ENCODE results near the gene CRYGA.
A peak's percentile ranks its signal among the peaks of the same experiment; 100 is the strongest.
"Not testable (repeated sequence)": the region's sequence is repeated elsewhere in the genome, so short reads cannot be mapped to it uniquely, and the experiment has no call there.

Gene CRYGA

GRCh38 chr2:208175069-208175839 lies 11.9 kb upstream of the CRYGA start:
- peak; percentile 83 for DNase-seq
- in situ Hi-C loops (cut with HindIII; ENCODE audit: low pct_ligation_motif_present, low pct_unique_long_range_greater_than_20kb, low sequenced_read_pairs), result no loop called here

GRCh38 chr2:208174144-208174543 lies 10.8 kb upstream of the CRYGA start:
- in situ Hi-C loops (cut with HindIII; ENCODE audit: low pct_ligation_motif_present, low pct_unique_long_range_greater_than_20kb, low sequenced_read_pairs), result no loop called here
- DNase-seq, result no peak

- no peak for DNase-seq
- in situ Hi-C loops (cut with HindIII; ENCODE audit: low pct_ligation_motif_present, low pct_unique_long_range_greater_than_20kb, low sequenced_read_pairs), result no loop called here
Measured at GRCh38 chr2:208172125-208172524, 8.7 kb upstream of the CRYGA start.

GRCh38 chr2:208164951-208165755 lies 1.8 kb upstream of the CRYGA start:
- no peak for DNase-seq
- in situ Hi-C loops (cut with HindIII; ENCODE audit: low pct_ligation_motif_present, low pct_unique_long_range_greater_than_20kb, low sequenced_read_pairs), result no loop called here

- DNase-seq, result no peak
- in situ Hi-C loops (cut with HindIII; ENCODE audit: low pct_ligation_motif_present, low pct_unique_long_range_greater_than_20kb, low sequenced_read_pairs), result no loop called here
Measured at GRCh38 chr2:208156439-208156838, 7.0 kb downstream of the CRYGA start.

GRCh38 chr2:208153156-208153555 lies 10.2 kb downstream of the CRYGA start:
- in situ Hi-C loops (cut with HindIII; ENCODE audit: low pct_ligation_motif_present, low pct_unique_long_range_greater_than_20kb, low sequenced_read_pairs), result no loop called here

GRCh38 chr2:208150956-208151355 lies 12.4 kb downstream of the CRYGA start:
- no peak for DNase-seq
- in situ Hi-C loops (cut with HindIII; ENCODE audit: low pct_ligation_motif_present, low pct_unique_long_range_greater_than_20kb, low sequenced_read_pairs), result no loop called here

More at GRCh38 chr2:208153156-208153555, 10.2 kb downstream of the CRYGA start:
- DNase-seq, result no peak

- no peak for DNase-seq
- in situ Hi-C loops (cut with HindIII; ENCODE audit: low pct_ligation_motif_present, low pct_unique_long_range_greater_than_20kb, low sequenced_read_pairs), result no loop called here
Measured at GRCh38 chr2:208150094-208150493, 13.3 kb downstream of the CRYGA start.

GRCh38 chr2:208148803-208149202 lies 14.6 kb downstream of the CRYGA start:
- DNase-seq, result no peak
- in situ Hi-C loops (cut with HindIII; ENCODE audit: low pct_ligation_motif_present, low pct_unique_long_range_greater_than_20kb, low sequenced_read_pairs), result no loop called here

- no peak for DNase-seq
- in situ Hi-C loops (cut with HindIII; ENCODE audit: low pct_ligation_motif_present, low pct_unique_long_range_greater_than_20kb, low sequenced_read_pairs), result no loop called here
Measured at GRCh38 chr2:208147759-208148158, 15.6 kb downstream of the CRYGA start.

- DNase-seq, result no peak
- in situ Hi-C loops (cut with HindIII; ENCODE audit: low pct_ligation_motif_present, low pct_unique_long_range_greater_than_20kb, low sequenced_read_pairs), result no loop called here
Measured at GRCh38 chr2:208147008-208147407, 16.4 kb downstream of the CRYGA start.

- no peak for DNase-seq
- in situ Hi-C loops (cut with HindIII; ENCODE audit: low pct_ligation_motif_present, low pct_unique_long_range_greater_than_20kb, low sequenced_read_pairs), result no loop called here
Measured at GRCh38 chr2:208146006-208146405, 17.4 kb downstream of the CRYGA start, which contains the start of gene CRYGB. CRYGB (minus strand) TSS chr2:208146158; CDS start chr2:208146120, 38 bp downstream.

- no peak for DNase-seq
- in situ Hi-C loops (cut with HindIII; ENCODE audit: low pct_ligation_motif_present, low pct_unique_long_range_greater_than_20kb, low sequenced_read_pairs), result no loop called here
Measured at GRCh38 chr2:208142925-208143799, 20.2 kb downstream of the CRYGA start.

GRCh38 chr2:208142240-208142924 lies 21.0 kb downstream of the CRYGA start:
- in situ Hi-C loops (cut with HindIII; ENCODE audit: low pct_ligation_motif_present, low pct_unique_long_range_greater_than_20kb, low sequenced_read_pairs), result no loop called here
- DNase-seq, result no peak

- no peak for DNase-seq
- in situ Hi-C loops (cut with HindIII; ENCODE audit: low pct_ligation_motif_present, low pct_unique_long_range_greater_than_20kb, low sequenced_read_pairs), result no loop called here
Measured at GRCh38 chr2:208139447-208139846, 23.9 kb downstream of the CRYGA start.

- in situ Hi-C loops (cut with HindIII; ENCODE audit: low pct_ligation_motif_present, low pct_unique_long_range_greater_than_20kb, low sequenced_read_pairs); DNase-seq: not testable (repeated sequence)
Measured at GRCh38 chr2:208138334-208138733, 25.1 kb downstream of the CRYGA start.

GRCh38 chr2:208136716-208137094 lies 26.7 kb downstream of the CRYGA start:
- in situ Hi-C loops (cut with HindIII; ENCODE audit: low pct_ligation_motif_present, low pct_unique_long_range_greater_than_20kb, low sequenced_read_pairs), result no loop called here
- DNase-seq, result no peak

Data from ACHN (cell line).